Esophagus muscularis mucosa (tissue), 4 donors: Measurements from ENCODE around the gene RCAN1. TPM values are rescaled to one million over a fixed set of nuclear protein-coding genes. Genes with fewer than 3 reads are reported as not detected.
"Not testable (repeated sequence)": the region's sequence is repeated elsewhere in the genome, so short reads cannot be mapped to it uniquely, and the experiment has no call there.

Experiments
- DNase-seq: peaks from one replicate; pipeline ENCODE4 v3.0.0-alpha.2; 2017; ENCODE audit errors: extremely low spot score
- H3K27ac ChIP-seq, 4 donors: fragments of 200-600 bp; sonication (generic); replicated peaks in 1 of 4; 1 replicate in 3 of 4; 2 replicates in 1 of 4; pipeline ENCODE4 v1.5.1; 2016 to 2019; ENCODE audit warnings: mild to moderate bottlenecking in 1 of 4
- H3K27me3 ChIP-seq, 4 donors: fragments of 200-600 bp; sonication (generic); one replicate each; pipeline versions ENCODE4 v1.5.1 to v1.6.0; 2016 to 2019
- H3K36me3 ChIP-seq, 4 donors: fragments of 200-600 bp; sonication (generic); one replicate each; pipeline ENCODE4 v1.5.1; 2016 to 2019
- H3K4me1 ChIP-seq, 4 donors: fragments of 200-600 bp; sonication (generic); one replicate each; pipeline ENCODE4 v1.5.1; 2016 to 2019
- H3K4me3 ChIP-seq, 4 donors: fragments of 200-600 bp; sonication (generic); 1 replicate in 2 of 4; 2 replicates in 2 of 4; pipeline ENCODE4 v1.5.1; 2016 to 2019; ENCODE audit warnings: mild to moderate bottlenecking in 4 of 4, moderate library complexity in 1 of 4
- H3K9me3 ChIP-seq, 4 donors: fragments of 200-600 bp; sonication (generic); 1 replicate in 3 of 4; 2 replicates in 1 of 4; pipeline ENCODE4 v1.5.1; 2016 to 2019
- EP300 ChIP-seq: sonication (generic); formaldehyde crosslinking; IDR thresholded peaks from one replicate; pipeline ENCODE4 v1.6.1; 2017; ENCODE audit warnings: antibody characterized with exemption
- POLR2A ChIP-seq: fragments of 450-650 bp; IDR thresholded peaks from one replicate; pipeline ENCODE4 v1.6.1; 2017; ENCODE audit warnings: antibody characterized with exemption, moderate library complexity, mild to moderate bottlenecking, low read depth
- POLR2AphosphoS5 ChIP-seq, 2 donors: sonication (generic); formaldehyde crosslinking; IDR thresholded peaks; one replicate each; pipeline ENCODE4 v1.6.1; 2017; ENCODE audit warnings: antibody characterized with exemption in 2 of 2
- WGBS: methylation state at CpG from one replicate; pipeline ENCODE4 v1.1.5; 2018; 5-methylcytosine and 5-hydroxymethylcytosine counted together
- intact Hi-C: fragments of 100-400 bp; cut with DNase I; formaldehyde crosslinking; loops from one replicate; pipeline ENCODE4 v1.15.1; 2023
- total RNA-seq, 4 donors: library from RNA; depleted of rRNA; stranded (reverse); fragments of >200 nt; gene quantifications; one replicate each; pipeline versions ENCODE4 v1.1.0 to v1.2.1, GENCODE V29; 2016
- TF ChIP-seq, protein P1 (sequence below), 3 experiments: fragments of 200-600 bp in 2 of 3; fragments of 450-650 bp in 1 of 3; sonication (generic) in 2 of 3; IDR thresholded peaks; one replicate each; pipeline ENCODE4 v1.5.1; 2017 to 2019; ENCODE audit warnings: antibody characterized with exemption in 3 of 3, mild to moderate bottlenecking in 2 of 3, moderate library complexity in 1 of 3

RCAN1 gene
- total RNA-seq, 4 donors from 2014 or later, result 32.4 to 58.8 (median 37.9) TPM

DNA sequence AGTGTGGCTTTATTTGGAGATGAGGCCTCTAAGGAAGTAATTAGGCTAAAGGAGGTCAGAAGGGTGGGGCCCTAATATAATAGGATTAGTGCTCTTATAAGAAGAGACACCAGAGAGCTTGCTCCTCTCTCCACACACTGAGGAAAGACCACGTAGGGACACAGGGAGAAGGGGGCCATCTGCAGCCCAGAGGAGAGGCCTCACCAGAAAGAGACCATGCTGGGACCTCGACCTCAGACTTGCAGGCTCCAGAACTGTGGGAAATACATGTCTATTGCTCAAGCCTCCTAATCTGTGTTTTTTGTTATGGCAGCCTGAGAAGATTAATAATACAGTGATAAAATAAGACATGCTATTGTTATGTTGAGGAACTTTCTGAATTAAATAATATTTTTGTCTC is 8.3 kb downstream of the RCAN1 start:
- Histone ChIP-seq H3K4me1 (peaks cover 6 to 42% (median 36%) of the 10 kb centered on the region in 4 donors), H3K9me3 (no peaks in the 10 kb centered on the region), H3K36me3 (no peaks in the 10 kb centered on the region), H3K4me3 (no peak overlapping the region), H3K27me3 (no peaks in the 10 kb centered on the region), H3K27ac (no peak overlapping the region)
- intact Hi-C loops, result no loop called here
- DNase-seq, result no peak
- 50% methylated on average over 2 of the region's 2 CpGs for WGBS
- TF ChIP-seq, protein P1, sequence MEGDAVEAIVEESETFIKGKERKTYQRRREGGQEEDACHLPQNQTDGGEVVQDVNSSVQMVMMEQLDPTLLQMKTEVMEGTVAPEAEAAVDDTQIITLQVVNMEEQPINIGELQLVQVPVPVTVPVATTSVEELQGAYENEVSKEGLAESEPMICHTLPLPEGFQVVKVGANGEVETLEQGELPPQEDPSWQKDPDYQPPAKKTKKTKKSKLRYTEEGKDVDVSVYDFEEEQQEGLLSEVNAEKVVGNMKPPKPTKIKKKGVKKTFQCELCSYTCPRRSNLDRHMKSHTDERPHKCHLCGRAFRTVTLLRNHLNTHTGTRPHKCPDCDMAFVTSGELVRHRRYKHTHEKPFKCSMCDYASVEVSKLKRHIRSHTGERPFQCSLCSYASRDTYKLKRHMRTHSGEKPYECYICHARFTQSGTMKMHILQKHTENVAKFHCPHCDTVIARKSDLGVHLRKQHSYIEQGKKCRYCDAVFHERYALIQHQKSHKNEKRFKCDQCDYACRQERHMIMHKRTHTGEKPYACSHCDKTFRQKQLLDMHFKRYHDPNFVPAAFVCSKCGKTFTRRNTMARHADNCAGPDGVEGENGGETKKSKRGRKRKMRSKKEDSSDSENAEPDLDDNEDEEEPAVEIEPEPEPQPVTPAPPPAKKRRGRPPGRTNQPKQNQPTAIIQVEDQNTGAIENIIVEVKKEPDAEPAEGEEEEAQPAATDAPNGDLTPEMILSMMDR (IDR thresholded peaks at IDR 0.05), result no peak
- TF ChIP-seq POLR2AphosphoS5 (IDR thresholded peaks at IDR 0.05) (no peak), POLR2A (no peak), EP300 (no peak)

DNA sequence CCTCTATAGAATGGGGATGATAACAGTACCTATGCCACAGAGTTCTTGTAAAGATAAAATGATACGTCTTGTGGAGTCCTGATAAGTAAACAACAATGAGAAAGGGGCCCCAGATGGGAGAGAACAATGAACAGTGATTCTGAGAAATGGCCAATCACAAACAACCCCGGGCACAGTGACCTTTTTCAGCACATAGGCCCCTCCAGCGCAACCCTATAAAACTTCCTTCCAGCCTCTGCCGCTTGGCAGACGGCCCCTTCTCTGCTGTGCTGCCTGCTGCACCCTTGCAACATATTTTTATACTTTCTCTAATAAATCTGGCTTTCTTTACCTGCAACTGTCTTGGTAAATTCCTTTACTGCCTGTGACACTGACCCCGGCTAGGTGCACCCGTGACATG is 8.9 kb downstream of the RCAN1 start:
- intact Hi-C loops, result no loop called here
- DNase-seq, result no peak
- Histone ChIP-seq H3K36me3 (no peaks in the 10 kb centered on the region), H3K27me3 (no peaks in the 10 kb centered on the region), H3K27ac (no peak overlapping the region), H3K4me1 (peaks cover 6 to 38% (median 33%) of the 10 kb centered on the region in 4 donors), H3K4me3 (no peak overlapping the region), H3K9me3 (no peaks in the 10 kb centered on the region)
- TF ChIP-seq POLR2AphosphoS5 (IDR thresholded peaks at IDR 0.05) (no peak), EP300 (no peak), POLR2A (no peak)
- TF ChIP-seq, protein P1 (IDR thresholded peaks at IDR 0.05), result no peak
- WGBS, result 86% methylated on average over 7 of the region's 7 CpGs

DNA sequence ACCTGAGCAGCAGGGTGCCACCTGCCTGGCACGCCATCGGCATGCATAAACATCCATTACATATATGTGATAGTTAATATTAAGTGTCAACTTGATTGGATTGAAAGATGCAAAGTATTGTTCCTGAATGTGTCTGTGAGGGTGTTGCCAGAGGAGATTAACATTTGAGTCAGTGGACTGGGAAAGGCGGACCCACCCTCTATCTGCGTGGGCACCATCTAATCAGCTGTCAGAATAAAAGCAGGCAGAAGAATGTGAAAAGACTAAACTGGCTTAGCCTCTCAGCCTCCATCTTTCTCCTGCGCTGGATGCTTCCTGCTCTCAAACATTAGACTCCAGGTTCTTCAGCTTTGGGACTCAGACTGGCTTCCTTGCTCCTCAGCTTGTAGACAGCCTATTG is 10.0 kb downstream of the RCAN1 start:
- DNase-seq, H3K9me3 ChIP-seq, H3K36me3 ChIP-seq, intact Hi-C loops, H3K27ac ChIP-seq, H3K27me3 ChIP-seq, H3K4me3 ChIP-seq: not testable (repeated sequence)
- peaks cover 4 to 32% (median 27%) of the 10 kb centered on the region in 4 donors for H3K4me1 ChIP-seq
- 92% methylated on average over 5 of the region's 5 CpGs for WGBS

DNA sequence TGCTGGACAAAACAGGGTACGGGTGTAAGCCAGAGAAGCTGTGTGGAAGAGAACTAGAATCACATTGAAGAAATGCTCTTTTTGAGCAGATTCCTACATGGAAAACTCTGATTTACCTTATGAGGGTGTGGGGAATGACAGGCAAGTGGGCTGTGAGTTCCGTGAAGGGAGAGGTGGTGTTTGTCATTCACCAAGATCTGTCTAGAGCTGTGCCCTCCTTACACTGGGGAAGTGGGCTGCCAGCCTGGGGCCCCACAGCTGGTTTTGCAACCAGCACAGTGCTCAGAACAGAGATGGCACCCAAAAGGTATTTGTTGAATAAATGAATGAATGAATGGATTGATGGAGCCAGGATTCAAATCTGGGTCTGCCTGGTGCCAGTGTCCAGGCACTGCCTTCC is 10.4 kb downstream of the RCAN1 start:
- H3K4me3 ChIP-seq, result no peak overlapping the region
- DNase-seq, result peak; percentile 68
- TF ChIP-seq EP300 (no peak), POLR2A (no peak), POLR2AphosphoS5 (IDR thresholded peaks at IDR 0.05) (no peak)
- TF ChIP-seq, protein P1 (IDR thresholded peaks at IDR 0.05), result no peak
- WGBS, result 85% methylated on average over 2 of the region's 2 CpGs
- peaks cover 4 to 28% (median 23%) of the 10 kb centered on the region in 4 donors for H3K4me1 ChIP-seq
- no peaks in the 10 kb centered on the region for H3K27me3 ChIP-seq
- no peaks in the 10 kb centered on the region for H3K9me3 ChIP-seq
- intact Hi-C loops, result no loop called here
- H3K36me3 ChIP-seq, result no peaks in the 10 kb centered on the region
- H3K27ac ChIP-seq, result no peak overlapping the region

DNA sequence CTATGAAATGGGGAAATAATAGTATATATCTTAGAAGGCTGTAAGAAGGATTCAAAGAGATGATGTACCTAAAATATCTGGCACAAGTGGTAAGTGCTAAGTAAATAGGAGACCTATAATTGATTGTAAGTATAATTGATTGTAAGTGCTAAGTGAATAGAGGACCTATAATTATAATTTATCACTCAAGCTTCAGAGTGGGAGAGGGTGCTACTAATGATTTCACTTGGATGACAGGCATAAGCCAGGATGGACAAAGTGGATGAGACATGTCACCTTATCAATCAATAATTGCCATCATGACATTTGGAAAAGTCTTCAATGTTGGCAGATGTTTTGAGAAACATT is 11.2 kb downstream of the RCAN1 start:
- intact Hi-C loops, result no loop called here
- DNase-seq, result no peak
- Histone ChIP-seq H3K27ac (peak overlapping the region in 3 of 4 donors; percentile 40 to 45 (median 40)), H3K4me3 (no peak overlapping the region), H3K4me1 (peaks cover 4 to 19% (median 15%) of the 10 kb centered on the region in 4 donors), H3K9me3 (no peaks in the 10 kb centered on the region), H3K27me3 (no peaks in the 10 kb centered on the region), H3K36me3 (no peaks in the 10 kb centered on the region)
- TF ChIP-seq POLR2A (no peak), EP300 (no peak), POLR2AphosphoS5 (IDR thresholded peaks at IDR 0.05) (no peak)
- TF ChIP-seq, protein P1 (IDR thresholded peaks at IDR 0.05), result no peak
